Retina (tissue), 1 donor: ENCODE measurements around the gene HCN2.

ENCODE experiments used
- DNase-seq: peaks from one replicate; pipeline ENCODE4 v3.0.0-alpha.2; 2016

The HCN2 gene

DNA sequence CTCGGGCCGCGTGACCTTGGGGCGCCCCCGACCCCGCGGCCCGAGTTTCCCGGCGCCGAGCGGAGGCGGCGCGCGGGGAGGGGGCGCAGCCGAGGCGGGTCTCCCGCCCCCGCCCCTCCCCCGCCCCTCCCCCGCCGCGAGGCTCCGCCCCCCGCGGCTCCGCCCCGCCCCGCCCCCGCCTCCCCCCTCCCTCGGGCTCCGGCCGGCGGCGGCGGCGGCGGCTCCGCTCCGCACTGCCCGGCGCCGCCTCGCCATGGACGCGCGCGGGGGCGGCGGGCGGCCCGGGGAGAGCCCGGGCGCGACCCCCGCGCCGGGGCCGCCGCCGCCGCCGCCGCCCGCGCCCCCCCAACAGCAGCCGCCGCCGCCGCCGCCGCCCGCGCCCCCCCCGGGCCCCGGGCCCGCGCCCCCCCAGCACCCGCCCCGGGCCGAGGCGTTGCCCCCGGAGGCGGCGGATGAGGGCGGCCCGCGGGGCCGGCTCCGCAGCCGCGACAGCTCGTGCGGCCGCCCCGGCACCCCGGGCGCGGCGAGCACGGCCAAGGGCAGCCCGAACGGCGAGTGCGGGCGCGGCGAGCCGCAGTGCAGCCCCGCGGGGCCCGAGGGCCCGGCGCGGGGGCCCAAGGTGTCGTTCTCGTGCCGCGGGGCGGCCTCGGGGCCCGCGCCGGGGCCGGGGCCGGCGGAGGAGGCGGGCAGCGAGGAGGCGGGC, at the start of gene HCN2:
Gene HCN2, plus strand, starts transcription at position 189 of the 703 bp plus-strand sequence. Its CDS starts 65 bp downstream, at position 254.
- no peak for DNase-seq

DNA sequence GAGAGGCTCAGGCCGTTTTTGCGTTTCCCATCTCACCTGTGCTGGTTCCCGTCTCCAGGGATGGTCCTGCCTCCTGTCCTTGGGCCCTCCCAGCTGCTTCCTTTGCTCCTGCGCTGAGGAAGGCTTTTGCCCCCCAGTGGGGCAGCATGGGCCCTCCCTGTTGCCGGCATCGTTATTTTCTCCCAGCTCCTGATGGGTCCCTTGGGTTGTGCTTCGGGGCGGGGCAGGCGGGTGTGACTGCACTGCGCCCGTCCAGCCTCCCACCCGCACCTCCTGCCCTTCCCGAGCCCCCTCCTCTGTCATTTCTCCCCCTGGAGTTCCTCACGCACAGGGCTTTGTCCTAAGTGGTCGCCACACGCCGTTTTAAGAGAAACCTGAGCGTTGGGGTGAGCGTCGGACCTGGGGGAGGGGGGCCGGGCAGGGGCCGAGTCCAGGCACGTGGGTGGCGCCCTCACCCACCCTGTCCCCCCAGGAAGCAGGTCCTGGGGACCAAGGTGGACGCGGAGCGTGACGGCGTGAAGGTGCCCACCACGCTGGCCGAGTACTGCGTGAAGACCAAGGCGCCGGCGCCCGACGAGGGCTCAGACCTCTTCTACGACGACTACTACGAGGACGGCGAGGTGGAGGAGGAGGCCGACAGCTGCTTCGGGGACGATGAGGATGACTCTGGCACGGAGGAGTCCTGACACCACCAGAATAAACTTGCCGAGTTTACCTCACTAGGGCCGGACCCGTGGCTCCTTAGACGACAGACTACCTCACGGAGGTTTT, 48.6 kb upstream of the HCN2 start:
- DNase-seq: no peak

DNA sequence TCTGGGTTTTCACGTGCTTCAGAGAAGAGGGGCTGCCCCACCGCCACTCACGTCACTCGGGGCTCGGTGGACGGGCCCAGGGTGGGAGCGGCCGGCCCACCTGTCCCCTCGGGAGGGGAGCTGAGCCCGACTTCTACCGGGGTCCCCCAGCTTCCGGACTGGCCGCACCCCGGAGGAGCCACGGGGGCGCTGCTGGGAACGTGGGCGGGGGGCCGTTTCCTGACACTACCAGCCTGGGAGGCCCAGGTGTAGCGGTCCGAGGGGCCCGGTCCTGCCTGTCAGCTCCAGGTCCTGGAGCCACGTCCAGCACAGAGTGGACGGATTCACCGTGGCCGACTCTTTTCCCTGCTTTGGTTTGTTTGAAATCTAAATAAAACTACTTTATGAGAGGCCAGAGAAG, 48.0 kb upstream of the HCN2 start:
- no peak for DNase-seq

DNA sequence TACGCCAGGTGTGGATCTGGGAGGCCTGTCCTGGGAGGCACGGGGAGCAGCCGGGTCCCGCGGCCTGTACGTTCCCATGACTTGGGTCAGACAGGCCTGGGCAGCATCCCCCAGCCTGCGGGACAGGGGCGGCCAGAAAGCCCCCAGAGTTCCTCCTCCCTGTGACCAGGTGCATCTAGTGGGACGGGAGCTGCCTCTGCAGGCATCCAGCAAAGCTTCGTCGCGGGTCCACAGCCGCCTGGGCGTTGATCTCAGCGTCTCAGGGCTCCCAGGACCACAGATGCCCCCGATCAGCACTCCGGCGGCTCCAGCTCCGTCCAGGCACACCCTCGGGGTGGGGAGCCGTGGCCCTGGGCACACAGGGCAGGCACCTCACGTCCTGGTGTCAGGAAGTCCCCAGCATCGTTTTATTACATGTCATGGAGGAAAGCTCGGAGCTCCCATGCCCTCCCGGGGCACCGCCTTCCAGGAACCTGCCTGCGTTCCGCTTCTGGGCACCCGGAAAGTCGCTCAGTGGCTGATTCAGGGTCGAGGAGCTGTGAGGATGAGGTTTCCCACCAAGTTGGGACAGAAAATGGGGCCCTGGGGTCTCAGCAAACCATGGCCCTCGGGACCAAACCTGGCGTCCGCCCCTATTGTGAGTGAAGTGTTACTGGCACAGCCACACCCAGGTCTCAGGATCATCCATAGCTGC, 47.4 kb upstream of the HCN2 start:
- DNase-seq: no peak

DNA sequence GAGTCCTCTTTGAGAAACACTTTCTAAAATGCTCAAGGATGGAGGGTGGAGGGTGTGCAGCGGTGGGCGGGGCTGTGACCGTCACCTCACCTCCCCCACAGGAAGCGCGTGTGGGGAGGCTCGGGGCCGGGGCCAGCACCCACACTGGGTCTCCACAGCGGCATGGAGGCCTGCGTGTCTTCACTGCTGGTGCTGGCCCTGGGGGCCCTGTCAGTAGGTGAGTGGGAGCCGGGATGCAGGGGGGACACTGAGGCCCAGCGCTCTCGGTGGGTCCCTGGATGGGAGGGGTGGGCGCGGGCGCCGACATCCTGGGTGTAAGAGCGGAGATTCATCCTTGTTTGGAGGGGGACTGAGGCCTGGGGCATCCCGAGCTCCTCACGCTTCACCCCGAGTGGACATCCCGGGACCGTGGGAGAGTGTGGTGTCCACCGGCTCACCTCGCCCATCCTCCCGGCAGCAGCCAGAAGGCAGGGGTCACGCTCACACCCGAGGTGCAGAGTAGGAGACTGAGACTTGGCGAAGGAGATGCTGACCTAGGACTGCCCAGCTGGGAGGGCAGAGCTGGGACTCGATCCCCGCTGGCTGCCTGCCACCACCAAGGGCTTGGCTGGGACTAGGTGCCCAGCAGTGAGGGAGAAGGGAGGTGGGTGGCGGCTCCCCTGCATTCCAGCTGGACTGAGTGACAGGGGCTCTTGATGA, 45.6 kb upstream of the HCN2 start, which contains the start of gene GZMM:
Gene GZMM, plus strand, starts transcription at position 144 of the 699 bp plus-strand sequence. Its CDS starts 19 bp downstream, at position 163.
- DNase-seq: no peak

DNA sequence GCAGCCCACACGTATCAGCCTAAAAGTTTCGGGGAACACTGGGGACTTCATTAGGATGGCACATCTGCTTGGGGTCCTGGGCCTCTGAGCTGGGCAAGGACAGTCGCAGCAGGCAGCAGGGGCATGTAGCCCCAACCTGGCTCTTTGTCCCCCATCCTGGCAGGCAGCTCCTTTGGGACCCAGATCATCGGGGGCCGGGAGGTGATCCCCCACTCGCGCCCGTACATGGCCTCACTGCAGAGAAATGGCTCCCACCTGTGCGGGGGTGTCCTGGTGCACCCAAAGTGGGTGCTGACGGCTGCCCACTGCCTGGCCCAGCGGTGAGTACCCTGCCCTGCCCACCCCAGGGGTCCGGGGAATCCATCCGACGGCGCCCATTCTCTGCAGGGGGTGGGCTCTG, 42.6 kb upstream of the HCN2 start:
- no peak for DNase-seq

DNA sequence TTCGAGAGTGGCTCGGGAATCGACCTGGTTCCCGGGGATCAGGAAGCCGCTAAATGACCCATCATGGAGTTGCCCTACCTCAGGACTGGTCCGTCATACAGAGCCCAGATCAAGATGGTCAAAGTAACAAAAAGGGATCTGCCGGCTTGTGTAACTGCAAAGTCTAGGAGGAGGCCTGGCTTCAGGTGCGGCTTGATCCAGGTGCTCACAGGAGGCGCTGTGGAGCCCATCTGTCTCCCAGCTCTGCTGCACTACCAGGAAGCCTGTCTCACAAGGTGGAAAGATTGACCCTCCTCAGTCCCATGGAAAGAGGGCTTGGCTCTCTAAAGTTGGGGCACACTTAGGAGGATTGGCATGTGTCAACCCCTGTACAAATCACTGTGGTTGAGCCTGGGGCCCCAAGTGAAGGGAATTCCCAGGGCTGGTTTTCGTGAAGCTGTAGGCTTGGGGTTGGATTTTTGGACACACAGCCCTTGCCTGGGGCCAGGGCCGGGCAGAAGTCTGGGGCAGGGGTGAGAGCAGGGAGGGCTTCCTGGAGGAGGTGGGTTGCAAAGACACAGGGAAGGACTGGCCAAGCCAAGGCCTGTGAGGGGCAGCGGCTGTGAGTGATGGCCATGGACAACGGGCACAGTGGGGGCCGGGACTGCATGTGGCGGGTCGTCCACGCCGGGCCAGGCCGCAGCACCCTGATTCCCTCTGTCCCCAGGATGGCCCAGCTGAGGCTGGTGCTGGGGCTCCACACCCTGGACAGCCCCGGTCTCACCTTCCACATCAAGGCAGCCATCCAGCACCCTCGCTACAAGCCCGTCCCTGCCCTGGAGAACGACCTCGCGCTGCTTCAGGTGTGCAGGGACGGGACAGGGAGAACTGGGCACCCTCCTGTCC, 41.6 kb upstream of the HCN2 start:
- no peak for DNase-seq

DNA sequence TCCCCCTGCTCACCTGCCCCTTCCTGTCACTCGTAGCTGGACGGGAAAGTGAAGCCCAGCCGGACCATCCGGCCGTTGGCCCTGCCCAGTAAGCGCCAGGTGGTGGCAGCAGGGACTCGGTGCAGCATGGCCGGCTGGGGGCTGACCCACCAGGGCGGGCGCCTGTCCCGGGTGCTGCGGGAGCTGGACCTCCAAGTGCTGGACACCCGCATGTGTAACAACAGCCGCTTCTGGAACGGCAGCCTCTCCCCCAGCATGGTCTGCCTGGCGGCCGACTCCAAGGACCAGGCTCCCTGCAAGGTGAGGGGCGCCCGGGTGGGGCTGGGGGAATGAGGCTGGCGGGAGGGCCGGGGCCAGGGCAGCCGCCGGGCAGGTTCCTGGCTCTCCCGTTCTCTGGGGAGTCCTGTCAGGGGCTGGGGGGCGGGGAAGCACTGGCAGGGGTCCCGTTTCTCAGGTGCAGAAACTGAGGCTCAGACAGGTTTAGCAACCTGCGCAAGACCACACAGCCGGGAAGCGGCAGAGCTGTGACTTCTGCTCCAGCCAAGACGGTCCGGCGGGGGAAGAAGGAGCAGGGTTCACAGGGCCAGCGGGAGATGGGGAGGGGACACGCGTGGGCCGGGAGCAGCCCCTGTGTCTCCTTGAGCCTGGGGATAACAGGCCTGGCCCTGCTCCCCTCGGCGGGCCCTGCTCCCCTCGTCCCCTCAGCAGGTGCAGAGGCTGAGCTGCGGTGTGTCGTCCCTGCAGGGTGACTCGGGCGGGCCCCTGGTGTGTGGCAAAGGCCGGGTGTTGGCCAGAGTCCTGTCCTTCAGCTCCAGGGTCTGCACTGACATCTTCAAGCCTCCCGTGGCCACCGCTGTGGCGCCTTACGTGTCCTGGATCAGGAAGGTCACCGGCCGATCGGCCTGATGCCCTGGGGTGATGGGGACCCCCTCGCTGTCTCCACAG, 40.5 kb upstream of the HCN2 start:
- no peak for DNase-seq

DNA sequence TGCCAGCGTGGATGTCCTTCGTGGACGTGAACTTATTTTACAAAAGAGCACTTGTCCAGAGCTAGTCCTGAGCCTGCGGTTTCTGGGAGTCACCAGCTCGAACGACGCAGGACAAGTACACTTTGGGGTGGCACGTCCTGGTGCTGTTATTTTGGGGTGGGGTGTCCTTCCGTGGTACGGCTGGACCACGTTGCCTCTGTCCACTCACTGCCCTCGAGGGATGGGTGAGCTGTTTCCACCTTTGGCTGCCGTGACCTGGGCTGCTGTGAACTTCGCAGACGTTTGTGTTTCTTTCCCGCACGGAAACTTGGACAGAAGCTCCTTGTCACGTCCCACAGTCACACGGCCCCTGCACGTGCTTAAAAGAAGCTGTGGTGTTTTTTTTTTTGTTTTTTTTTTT, 34.9 kb upstream of the HCN2 start:
- no peak for DNase-seq

DNA sequence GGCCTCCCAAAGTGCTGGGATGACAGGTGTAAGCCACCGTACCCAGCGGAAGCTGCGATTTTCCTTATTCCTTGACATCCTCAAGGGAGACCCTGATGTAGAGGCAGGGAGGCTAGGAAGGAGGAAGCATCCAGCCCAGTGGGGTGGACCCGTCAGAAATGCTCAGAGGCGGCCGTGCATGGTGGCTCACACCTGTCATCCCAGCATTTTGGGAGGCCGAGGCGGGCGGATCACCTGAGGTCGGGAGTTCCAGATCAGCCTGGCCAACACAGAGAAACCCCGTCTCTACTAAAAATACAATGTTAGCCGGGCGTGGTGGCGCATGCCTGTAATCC, 34.2 kb upstream of the HCN2 start:
- no peak for DNase-seq

DNA sequence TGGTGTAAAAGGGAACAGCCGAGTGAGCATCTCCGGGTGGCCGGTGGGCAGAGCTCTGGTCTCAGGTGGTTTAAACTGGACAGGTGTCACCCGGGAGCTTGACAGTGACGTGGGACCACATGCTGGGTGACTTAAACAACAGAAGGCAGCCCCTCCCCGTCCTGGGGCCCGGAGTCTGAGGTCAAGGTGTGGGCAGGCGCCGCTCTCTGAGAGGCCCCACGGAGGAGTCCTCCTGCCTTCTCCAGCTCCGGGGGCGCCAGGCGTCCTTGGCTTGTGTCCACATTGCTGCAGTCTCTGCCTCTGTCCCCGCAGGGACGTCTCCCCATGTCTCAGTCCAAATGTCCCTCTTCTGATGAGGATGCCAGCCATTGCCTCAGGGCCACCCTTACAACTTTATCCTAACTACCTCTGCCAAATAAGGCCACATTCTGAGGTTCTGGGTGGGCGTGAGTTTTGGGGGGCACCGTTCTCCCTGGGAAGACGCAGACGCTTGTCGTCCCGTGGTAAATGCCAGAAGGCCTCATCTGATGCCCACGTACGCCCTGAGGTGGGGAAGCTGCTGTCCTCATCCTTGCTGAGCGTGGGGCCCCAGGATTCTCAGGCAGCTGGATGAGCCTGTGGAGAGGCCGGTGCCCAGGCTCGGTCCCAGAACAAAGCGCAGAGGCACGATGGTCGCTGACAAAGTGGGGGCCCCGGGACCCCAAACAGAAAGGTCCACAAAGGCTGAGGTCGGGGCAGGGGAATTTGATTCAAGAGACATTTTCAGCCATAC, 32.9 kb upstream of the HCN2 start:
- no peak for DNase-seq

DNA sequence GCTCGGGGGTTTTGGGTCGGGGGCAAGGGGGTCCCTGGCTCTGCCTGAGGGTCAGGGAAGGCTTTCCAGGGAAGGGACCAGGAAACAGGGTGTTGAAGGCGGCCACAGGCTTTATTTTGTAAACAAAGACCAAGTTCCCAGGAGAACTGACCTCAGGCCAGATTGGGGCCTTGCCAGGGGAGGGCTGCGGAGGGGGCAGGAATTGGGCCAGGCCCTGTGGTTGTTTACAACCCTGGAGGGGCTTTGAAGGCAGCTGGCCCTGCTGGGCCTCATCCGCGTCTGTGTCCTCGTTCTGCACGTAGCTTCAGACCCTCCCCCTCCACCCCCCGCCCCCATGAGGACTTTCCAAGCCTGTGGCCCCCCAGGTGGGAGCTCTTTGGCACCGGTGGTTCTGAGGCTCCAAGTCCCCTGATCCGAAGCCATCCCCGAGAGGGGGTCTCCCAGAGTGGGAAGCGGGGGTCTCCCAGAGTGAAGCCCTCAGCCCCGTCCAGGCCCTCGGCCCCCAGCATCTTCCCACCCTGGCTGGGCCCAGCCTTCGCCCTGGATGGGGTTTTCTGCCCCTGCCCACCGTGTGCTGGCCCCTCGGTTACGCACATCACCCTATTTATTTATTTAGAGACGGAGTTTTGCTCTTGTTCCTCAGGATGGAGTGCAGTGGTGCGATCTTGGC, 30.8 kb upstream of the HCN2 start:
- DNase-seq: peak; percentile 60

DNA sequence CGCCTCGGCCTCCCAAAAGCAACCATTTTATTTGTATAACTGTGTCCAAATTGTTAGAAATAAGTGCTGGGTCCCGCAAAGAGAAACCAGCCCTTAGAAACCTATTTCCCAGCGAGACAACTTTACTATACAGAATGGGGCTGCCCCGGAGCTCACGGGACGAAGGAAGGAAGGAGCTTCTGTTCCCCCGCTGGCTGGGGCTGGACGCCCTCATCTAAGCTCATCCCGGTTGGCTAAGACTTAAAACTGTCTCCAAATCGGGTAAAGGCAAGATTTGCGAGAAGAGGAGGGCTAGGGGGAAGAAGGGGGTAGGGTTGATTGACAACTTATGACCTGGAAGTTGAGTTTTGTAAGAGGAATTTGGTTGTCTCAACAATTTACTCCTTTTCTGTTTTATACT, 29.6 kb upstream of the HCN2 start:
- DNase-seq: no peak

DNA sequence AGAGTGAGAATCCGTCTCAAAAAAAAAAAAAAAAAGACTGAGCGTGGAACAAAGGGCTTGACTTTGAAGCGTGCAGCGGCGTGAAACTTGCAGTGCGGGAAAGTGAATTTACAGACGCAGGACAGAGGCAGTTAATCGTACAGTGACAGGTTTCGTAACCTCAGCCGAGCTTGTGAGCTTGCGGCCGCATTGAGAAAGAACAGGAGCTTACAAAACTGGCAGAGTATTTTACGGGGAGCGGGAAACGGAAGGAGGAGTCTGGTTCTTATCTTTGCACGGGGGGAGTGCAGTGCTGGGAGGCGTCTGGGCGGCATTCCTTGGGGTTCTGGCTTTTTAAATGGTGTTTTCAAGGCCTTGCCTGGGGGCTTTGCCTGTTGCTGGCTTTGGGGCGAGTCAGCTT, 23.3 kb upstream of the HCN2 start:
- no peak for DNase-seq

DNA sequence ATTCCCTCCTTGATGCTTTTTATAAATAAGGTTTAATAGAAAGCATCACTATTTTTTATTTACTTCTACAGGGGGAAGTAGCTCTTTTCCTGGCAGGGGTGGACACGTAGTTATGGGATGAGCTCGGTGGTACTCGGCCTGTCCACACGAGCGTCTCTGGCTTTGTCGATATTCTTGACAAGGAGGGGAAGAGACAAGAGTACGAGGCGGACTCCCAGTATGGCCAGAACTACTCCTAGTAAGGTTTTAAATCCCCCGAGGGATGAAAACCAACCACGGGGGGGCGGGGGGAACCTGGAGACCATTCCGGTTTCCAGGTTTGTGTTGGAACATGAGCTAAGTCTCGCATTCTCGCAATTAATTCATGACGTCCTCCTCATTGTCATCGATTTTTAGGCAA, 22.8 kb upstream of the HCN2 start:
- DNase-seq: no peak

DNA sequence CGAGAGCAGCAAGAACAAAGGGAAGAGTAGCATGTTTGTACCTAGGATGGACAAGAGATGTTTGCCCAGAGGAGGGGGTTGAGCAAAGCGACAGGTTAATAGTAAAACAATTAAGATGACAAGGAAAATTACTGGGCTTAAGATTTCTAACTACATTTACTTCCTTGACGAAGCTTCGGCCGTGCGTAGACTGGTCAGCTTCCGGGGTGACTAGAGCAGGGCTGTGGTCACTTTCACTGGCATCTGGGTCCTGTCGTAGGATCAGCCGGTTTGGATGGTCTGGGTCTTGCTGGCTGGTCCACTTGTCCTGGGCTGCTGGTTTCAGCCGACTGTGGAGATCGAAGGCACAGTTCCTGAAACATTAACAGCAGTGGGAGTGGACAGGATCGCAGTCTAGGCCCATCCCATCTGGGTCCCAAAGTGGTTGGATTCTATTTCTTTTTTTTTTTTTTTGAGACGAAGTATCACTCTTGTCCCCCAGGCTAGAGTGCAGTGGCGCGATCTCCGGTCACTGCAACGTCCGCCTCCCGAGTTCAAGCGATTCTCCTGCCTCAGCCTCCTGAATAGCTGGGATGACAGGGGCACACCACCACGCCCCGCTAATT, 22.3 kb upstream of the HCN2 start:
- DNase-seq: no peak

DNA sequence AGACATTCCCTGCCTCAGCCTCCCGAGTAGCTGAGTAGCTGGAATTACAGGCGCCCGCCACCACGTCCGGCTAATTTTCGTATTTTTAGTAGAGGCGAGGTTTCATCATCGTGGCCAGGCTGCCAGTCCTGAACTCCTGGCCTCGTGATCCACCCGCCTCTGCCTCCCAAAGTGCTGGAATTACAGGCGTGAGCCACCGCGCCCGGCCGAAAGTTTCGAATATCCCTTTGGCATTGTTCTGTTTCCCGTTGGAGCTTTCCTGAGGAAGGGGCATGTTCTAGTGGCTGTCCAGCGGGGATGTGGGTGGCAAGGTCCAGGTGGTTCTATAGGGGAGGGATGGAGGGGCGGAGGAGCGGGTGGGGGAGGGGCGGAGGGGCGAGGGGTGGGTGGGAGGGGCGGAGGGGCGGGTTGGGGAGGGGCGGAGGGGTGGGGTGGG, 19.4 kb upstream of the HCN2 start:
- peak; percentile 16 for DNase-seq

DNA sequence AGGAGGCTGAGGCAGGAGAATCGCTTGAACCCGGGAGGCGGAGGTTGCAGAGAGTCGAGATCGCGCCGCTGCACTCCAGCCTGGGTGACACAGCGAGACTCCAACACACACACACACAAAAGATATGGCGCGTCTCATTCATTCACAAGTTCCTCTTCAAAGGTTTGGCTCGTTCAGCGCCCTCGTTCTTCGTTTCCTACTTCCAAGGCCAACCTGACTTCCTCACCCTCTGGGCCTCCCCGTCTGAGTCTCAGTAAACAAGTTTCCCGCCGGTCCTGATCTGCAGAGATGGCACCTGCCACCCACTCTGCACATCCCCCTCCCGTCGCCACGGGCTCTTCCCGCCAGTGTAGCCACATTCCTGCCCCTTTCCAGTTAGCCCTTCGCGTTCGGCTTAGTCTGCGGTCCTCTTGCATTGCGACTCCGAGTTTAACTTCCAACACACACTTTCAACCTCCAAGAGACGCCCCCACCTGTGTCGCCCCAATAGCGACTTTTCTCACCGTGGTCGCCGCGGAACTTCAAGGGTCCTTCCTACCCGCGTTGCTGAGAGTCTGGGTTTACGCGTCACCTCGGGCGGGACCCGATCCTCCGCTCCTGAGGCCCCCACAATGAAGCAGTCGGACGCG, 18.6 kb upstream of the HCN2 start:
- peak; percentile 87 for DNase-seq

DNA sequence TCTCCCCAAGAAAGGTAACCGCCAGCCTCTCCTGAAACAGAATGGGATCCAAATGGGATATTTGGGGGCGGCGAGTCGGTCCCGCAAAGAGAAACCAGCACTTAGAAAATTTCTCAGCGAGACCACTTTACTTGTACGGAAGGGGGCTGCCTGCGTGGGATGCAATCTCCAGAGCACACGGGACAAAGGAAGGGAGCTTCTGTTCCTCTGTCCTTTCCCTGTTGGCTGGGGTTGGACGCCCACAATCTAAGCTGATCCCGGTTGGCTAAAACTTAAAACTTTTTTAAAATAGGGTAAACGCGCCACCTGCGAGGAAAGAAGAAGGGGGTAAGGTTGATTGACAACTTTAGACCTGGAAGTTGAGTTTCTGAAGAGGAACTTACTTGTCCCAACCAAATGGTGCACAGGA, 18.1 kb upstream of the HCN2 start:
- peak; percentile 85 for DNase-seq
